Stimulated activated CD4-positive, alpha-beta T cell treated with anti-CD3 and anti-CD28 coated beads, Interleukin-2, amount 100 ng/mL, for 48 hours (primary cell): ENCODE data around the gene CLDN19.
"Not testable (repeated sequence)": the region's sequence is repeated elsewhere in the genome, so short reads cannot be mapped to it uniquely, and the experiment has no call there.

Source experiments
- DNase-seq, 2 donors: peaks; one replicate each; pipeline ENCODE4 v3.0.0-alpha.2; 2020

The CLDN19 gene

DNA sequence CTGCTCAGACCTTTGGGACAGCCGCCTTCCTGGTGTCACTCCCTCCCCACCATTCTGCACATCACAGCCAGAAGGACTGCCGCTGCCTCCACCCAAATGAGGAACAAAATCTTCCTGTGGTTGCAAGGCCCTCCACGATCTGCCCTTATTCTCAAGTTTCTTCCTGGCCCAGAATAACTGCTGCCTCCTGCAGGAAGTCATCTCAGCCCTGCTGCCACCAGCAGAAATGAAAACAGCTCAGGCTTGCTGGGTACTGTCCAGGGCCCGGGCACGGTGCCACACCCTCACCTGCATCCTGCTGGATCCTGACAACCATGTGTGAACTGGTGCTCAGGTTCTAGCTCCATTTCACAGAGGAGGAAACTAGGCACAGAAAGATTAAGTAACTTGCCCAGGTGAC lies 2.8 kb downstream of the CLDN19 start:
- DNase-seq = no peak

DNA sequence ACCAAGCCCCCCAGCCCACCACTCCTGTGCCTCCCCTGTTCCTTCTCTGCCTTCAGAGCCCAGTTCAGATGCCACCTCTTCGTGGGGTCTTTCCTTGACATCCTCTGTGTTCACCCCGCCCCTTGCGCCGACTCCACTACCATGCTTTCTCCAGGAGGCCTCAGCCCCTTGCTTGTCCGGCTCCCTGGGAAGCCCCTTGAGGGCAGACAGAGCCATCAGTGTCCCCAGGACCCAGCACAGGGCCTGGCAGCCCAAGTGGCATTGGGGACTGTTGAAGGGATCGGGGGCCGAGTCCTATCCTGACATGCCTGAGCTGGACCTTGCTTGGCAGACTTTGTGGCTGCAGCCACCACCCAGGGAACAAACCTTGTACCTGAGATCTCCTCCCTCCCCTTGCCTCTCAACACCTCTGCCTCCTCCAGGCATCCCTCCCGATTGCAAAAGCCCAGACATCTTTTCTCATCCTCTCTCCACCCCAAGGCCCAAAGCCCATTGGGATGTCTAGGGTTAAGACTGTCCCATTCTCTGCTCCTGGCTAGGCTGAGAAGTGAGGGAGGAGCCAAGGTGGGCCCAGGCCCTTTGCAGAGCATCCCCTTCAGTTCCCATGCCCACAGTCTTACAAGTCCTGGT lies 3.4 kb downstream of the CLDN19 start:
- DNase-seq = no peak

DNA sequence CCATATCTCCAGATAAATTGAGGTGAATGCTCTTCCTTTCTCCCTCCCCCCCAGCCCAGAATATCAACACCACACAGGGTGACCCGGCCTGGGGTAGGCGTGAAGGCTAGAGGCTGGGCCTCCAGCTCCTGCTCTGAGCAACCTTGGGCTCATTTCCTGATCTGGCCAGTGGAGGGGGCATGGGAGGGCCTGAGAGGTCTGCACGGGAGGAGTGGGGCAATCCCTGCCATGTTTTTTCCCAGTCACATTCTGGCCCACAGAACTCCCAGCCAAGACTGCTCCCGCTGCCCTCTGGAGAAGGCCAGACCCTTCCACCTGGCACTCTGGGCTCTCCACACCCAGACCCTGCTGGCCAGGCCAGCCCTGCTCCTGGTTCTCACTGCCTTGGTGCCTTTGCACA lies 3.9 kb downstream of the CLDN19 start:
- DNase-seq = no peak

DNA sequence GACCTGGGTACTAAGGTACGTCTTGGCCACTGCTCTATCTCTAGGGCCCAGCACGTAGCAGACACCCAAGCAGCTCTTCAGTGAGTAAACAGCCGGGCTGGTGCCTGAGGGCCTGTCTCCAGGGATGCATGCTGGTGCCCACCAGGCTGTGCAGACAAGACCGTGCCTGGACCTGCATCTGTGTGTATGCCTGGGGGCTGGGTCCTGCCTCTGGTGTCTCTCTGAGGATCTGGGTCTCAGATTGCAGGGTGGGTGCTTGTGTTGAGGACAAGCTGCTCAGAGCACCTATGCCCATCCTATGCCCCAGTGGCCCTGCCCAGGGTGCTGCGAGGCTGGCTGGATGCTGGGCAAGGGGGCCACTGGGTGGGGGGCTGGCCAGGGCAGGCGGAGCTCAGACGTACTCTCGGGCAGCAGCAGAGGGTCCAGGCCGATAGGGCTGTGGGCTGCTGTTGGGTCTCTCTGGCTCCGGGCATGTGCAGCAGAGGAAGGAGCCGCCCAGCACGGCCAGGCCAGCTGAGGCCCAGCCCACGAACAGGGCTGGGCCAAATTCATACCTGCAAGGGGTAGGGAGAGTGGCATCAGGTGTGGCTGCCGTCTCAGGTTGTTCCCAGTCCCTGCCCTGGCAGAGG lies 4.4 kb downstream of the CLDN19 start:
- DNase-seq = no peak

DNA sequence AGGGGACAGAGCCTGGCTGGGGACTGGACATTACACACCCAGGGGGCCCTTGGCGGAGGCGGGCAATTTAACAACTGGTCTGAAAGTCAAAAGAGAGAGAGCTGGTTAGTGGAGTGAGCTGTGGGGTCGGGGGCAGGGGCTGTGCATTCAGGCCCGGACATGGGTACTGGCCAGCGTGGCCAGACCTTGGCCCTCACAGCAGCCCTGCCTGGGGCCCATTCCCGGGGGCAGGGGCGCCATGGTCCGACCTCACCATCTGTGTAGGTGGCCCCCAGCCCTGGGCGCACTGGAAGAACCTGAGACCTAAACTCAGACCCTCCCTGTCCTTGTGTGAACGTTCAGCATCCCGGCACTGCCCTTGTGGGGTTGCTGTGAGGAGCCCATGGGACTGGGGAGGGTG lies 5.0 kb downstream of the CLDN19 start:
- DNase-seq = no peak

DNA sequence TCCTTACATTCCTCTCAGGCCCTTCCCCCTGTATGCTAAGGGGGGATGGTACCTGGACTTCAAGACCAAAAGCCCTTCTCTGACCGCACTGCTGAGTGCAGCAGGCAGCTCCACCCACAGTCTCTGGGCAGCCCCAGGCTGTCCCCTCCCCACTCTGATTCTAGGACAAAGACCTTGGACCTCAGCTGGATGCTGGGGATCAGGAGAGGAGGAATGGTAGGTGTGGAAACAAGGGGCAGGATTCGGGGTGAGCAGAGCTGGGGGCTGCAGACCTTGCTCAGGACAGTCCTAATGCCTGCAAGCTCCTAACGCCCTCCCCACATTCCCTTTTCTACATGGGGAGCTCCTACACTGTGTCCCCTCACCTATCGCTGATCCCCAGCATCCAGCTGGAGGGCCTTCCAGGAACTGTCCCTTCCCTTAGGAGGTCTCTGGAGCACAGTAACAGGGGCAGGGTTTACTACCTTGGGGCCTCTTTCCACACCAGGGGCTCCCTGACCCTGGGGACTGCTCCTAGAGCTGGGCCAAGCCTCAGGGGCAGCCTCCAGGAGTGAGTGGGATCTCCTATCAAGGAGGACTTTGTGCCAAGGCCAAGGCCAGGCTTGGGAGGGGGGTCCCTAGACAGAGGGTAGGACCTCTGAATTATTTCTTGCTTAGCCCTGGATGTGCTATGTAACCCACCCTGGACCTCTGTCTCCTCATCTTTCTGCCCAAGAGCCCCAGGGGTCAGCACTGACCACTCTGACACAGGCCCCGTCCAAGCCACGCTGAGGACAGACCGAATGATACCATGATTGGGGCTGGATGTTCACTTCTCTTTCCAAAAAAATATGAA lies 5.6 kb downstream of the CLDN19 start:
- DNase-seq = no peak

DNA sequence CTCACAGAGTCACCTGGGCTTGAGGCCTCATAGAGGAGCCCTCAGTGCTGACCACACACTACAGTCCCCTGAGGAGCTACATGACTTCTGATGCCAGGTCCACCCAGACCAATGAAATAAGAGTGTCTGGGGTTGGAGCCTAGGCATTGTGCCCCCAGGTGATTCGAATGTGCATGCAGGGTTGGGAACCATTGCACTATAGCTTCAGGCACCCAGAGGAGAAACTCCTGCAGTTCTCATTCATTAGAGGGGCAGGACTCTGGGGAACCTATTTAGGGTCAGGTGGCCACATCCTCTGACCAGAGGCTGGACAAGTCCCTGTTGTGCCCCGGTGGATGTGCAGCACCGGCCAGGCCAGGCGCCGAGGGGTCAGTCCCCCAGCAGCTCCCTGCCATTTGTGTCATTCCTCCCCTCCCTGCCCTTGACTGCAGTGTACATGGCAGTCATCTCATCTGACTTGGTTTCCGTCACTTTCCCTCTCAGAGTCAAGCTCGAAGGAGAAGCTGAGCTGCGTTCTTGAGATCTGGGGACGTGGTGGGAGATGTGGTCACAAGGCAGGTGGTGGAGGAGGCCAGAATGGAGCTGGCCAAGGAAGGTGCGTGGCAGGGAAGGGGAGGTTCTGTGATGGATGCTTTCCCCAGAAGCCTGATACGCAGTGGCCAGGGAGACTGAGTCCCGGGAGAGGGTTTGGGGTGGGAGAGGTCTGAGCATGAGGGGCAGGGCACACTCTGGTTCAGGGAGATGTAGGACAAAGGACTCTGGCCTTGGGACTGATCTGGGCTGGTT lies 6.4 kb downstream of the CLDN19 start:
- no peak for DNase-seq

DNA sequence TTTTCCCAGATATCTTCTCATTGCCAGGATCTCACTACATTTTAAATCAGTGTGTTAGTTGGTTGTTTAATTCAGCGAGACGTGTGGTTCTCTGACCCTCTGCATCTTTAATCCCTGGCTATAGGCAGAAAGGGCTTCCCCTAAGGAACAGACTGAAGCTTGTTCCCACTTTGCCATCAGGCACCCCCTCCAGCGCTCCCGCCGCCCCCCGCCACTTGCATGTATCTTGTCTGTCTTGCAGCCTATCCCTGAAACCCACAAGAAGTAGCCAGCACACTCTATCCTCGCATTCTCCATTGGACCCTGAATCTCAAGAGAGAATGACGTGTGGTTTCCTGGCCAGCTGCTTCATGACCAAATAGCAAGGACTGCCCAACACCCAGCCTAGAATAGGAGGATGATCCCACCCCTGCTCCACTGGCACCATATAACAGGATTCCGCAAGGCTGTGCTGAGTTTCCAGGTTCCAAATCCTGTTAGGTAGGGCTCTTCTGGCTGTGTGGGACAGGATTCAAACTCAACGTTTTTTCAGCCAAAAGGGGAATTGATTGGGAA lies 7.8 kb downstream of the CLDN19 start:
- no peak for DNase-seq

DNA sequence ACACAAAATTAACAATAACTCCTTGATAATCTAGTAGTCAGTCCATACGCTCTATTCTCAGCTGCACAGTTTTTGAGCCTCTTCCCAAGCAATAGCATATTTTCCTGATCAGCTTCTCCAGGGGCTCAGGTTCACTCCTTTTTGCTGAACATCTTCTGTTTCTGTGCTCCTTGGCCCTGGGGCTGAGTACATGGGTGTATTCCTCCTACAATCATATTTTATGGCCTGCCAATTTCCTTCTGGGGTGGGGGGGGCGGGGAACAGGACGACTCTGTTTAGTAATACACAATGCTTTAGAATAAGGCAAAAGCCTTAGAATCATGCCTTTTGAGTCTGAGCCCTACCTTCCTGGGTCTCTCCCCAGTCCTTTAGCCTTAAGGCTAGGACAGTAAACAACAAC lies 8.5 kb downstream of the CLDN19 start:
- no peak for DNase-seq

DNA sequence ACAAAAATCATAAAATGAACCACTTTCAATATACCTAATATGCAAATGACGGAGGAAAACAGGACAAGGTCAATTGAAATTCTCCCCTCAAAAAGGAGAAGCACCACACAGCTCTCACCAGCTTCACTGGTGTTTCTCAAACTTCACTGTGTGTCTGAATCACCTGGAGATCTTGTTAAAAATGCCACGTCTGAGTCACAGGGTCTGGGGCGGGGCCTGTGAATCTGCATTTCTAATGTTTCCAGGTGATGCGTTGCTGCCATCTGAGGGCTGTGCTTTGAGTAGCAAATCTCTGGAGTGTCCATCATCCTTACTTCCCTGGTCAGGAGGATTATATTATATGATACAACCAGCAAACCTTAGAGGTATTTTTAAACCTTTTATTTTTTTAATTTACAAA lies 9.0 kb downstream of the CLDN19 start:
- peak; percentile 51 to 53 for DNase-seq

DNA sequence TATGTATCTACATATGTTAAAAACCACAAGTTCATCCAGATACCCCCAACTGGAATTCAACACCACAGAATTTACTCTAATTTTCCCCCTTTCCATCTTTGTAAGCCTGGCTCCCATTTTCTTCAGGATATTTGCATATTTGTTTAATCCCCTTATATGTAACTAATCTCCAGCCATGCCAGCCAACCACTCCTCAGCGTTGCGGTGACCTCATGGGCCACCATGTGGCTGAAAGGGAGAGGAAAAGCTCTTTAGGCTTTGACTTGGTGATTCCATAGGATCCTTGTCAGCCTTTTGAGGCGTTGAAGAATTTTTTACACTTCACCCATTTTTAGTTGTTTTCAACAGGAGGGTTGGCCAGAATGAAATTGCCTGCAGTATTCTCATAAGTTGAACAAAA lies 10.0 kb downstream of the CLDN19 start:
- DNase-seq = no peak

DNA sequence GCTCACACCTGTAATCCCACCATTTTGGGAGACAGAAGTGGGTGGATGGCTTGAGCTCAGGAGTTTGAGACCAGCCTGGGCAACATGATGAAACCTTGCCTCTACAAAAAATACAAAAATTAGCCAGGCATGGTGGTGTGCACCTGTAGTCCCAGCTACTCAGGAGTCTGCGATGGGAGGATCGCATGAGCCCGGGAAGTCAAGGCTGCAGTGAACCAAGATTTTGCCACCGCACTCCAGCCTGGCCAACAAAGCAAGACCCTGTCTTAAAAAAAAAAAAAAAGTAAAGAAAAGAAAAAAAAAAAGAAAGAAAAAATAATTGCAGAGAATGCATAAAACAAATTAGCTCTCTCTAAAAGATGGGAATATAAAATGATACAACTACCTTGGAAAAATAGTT lies 14.2 kb downstream of the CLDN19 start:
- DNase-seq = not testable (repeated sequence)

DNA sequence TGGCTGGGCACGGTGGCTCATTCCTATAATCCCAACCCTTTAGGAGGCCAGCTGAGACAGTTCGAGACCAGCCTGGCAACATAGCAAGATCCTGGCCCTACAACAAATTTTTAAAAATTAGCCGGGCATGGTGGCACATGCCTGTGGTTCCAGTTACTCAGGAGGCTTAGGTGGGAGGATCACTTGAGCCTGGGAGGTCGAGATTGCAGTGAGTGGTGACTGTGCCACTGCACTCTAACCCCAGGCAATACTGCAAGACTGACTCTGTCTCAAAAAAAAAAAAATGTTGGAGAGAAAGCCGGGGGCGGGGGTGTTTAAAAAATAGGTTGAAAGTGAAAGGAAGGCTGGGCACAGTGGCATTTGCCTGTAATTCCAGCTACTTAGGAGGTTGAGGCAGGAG lies 16.5 kb downstream of the CLDN19 start:
- no peak for DNase-seq

DNA sequence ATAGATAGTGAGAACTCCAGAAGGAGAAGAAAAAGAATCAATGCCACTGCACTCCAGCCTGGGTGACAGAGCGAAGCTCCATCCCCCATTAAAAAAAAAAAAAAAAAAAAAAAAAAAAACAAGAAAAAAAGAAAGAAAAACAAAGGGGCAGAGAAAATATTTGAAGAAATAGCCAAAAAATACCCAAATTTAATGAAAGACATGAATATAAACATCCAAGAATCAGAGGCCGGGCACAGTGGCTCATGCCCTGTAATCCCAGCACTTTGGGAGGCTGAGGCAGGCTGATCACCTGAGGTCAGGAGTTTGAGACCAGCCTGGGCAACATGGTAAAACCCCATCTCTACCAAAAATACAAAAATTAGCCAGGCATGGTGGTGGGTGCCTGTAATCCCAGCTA lies 17.6 kb downstream of the CLDN19 start:
- not testable (repeated sequence) for DNase-seq

DNA sequence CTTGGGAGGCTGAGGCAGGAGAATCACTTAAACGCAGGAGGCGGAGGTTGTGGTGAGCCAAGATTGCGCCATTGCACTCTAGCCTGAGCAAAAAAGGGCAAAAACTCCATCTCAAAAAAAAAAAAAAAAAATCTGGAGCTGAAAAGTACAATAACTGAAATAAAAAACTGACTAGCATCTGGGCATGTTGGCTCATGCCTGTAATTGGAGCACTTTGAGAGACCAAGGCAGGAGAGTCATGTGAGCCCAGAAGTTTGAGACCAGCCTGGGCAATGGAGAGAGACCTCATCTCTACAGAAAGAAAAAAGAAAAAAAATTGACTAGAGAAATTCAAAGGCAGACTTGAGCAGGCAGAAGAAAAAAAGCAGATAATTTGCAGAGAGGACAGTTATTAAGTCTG lies 18.1 kb downstream of the CLDN19 start:
- no peak for DNase-seq

DNA sequence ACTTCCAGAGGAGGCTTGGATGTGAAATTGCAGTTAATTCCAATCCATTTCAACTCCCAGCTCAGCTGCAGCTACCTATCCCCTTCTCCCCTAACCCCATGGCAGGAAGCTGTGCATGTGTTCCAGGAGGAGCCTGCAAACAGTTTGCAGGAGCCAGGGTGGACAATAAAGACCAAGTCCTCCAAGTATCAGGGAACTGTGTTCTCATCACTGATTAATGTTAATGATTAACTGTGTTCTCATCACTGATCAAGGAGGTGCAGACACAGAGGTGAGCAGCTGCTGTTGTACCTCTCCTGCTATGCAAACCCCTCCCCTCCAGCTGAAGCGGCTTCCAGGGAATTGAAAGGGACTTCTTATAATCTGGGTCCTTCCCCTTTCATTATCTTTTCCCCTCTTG lies 19.2 kb downstream of the CLDN19 start:
- DNase-seq = no peak

DNA sequence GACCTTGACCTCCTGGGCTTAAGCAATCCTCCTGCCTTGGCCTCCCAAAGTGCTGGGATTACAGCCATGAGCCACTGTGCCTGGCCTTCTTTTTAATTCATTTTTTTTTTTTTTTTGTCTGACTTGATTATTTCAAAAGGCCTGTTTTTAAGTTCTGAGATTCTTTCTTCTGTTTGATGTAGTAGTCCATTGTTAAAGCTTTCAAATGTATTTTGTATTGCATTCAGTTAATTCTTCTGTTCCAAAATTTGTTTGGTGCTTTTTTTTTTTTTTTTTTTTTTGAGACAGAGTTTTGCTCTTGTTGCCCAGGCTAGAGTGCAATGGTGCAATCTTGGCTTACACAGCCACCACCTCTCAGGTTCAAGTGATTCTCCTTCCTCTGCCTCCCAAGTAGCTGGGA lies 25.6 kb downstream of the CLDN19 start:
- not testable (repeated sequence) for DNase-seq

DNA sequence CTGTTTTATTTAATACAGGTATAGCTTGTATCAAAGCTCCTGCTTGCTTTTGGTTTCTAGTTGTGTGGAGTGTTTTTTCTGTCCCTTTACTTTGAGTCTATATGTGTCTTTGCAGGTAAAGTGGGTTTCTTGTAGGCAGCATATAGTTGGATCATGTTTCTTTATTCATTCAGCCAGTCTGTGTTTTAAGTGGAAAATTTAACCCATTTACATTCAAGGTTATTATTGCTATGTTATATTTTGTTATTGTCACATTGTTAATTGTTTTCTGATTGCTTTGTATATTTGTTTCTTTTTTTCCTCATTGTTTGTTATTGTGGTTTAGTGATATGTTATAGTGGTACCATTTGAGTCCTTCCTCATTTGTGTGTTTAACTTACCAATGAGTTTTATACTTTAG lies 26.7 kb downstream of the CLDN19 start:
- DNase-seq = no peak

DNA sequence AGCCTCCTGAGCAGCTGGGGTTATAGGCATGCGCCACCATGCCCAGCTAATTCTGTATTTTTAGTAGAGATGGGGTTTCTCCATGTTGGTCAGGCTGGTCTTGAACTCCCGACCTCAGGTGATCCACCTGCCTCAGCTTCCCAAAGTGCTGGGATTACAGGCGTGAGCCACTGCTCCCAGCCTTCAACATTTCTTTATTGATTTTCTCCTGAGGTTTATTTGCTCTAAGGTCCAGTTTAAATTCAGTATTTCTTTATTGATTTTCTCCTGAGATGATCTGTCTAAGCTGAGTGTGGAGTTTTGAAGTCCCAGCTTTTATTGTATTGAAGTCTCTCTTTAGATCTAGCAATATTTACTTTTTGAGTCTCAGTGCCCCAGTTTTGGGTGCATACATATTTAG lies 27.2 kb downstream of the CLDN19 start:
- DNase-seq = not testable (repeated sequence)

DNA sequence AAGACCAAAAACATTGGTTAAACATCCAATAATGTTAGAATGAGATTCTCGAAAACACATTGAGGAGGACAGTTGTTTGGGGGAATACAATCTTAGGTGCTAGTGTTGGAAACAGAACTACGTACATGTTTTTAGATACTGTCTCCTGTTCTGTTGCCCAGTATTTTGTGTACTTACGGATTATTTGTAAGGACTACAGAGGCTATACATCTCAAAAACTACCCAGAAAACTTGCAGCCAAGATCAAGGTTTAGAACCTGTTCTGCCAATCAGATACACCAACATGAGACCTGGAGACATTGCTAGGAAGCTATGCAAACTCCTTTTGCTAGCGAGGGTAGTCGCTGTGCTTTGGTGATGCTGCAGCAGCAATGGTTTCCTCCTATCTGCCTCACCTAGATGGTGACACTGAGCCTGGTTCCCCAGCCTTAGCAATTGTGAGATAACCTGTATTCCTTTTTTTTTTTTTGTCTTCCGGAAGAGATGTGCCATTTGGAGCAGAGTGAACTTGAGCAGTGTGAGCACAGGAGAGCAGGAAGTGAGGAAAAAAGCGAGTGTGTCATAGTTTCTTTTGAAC lies 36.1 kb downstream of the CLDN19 start:
- DNase-seq = no peak

DNA sequence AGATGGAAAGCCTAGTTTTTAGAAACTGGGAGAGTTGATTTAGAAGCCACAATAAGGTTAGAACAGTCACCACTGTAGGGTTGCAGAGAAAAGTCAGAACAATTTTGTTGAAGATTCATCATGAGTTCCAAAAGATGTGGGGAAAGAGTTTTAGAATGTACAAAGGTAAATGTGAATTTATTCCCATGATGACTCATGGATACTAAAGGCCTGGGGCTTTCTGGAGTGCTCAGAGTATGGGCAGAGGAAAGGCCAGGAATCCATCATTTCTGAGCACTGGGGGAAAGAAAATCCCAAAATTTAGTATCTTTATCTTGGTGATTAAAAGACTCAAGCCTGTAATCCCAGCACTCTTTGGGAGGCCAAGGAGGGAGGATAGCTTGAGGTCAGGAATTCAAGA lies 40.0 kb downstream of the CLDN19 start:
- no peak for DNase-seq

DNA sequence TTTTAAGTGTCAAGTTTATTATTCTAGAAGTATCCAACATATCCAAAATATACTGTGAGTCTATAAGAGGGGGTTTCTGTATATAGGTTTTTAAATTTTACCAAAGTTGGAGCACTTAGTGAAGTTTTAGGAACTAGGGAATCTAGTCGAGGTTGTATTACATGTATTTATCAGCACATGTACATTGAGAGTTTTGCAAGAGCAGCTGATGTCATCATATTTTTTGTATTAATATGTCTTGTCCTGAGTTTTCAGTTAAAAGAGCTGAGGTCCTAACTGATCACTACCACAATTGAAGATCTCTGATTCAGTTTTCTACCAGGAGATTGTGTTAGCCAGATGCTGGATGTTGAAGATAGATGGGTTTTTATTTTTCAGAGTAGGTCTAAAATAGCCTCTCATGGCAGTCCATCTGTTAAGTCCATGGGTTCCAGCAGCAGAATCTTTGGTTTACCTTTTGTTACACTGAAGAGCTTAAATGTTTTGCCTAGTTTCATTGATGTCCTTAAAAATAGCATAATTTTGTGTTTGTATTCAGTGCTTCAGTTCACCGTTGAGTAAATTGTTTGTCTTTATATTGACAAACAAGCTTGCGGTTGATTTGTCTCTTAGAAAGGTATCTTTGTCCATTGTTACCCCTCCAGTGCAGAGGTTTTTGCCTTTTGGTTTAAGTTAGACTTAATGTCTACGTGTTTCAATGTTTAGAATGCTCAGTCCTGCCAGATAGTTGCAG lies 41.8 kb downstream of the CLDN19 start:
- no peak for DNase-seq
